Stomach smooth muscle (tissue), 2 donors: ENCODE data around the gene ZMPSTE24.

Experiments
- H3K27ac ChIP-seq: one replicate; pipeline ENCODE4 v1.7.0; 2013; ENCODE audit warnings: mild to moderate bottlenecking, low read length, inconsistent platforms
- H3K27me3 ChIP-seq, 2 donors: one replicate each; pipeline ENCODE4 v1.7.0; 2013; ENCODE audit warnings: low read length in 2 of 2; ENCODE audit not compliant: insufficient read depth in 2 of 2, control insufficient read depth in 1 of 2
- H3K36me3 ChIP-seq, 2 donors: one replicate each; pipeline ENCODE4 v1.7.0; 2013; ENCODE audit warnings: low read length in 2 of 2; ENCODE audit not compliant: control insufficient read depth in 2 of 2, insufficient read depth in 2 of 2
- H3K4me1 ChIP-seq: one replicate; pipeline ENCODE4 v1.7.0; 2013; ENCODE audit warnings: low read length; ENCODE audit not compliant: control insufficient read depth, insufficient read depth
- H3K4me3 ChIP-seq, 2 donors: one replicate each; pipeline ENCODE4 v1.7.0; 2013; ENCODE audit warnings: low read length in 2 of 2
- H3K9ac ChIP-seq, 2 donors: one replicate each; pipeline ENCODE4 v1.7.0; 2013; ENCODE audit warnings: low read length in 2 of 2, mild to moderate bottlenecking in 1 of 2
- H3K9me3 ChIP-seq, 2 donors: one replicate each; pipeline ENCODE4 v1.7.0; 2013; ENCODE audit warnings: low read length in 2 of 2; ENCODE audit not compliant: control insufficient read depth in 2 of 2
- donor health status: healthy.
- donor health status: Pancreatic carcinoma.

Gene ZMPSTE24

DNA sequence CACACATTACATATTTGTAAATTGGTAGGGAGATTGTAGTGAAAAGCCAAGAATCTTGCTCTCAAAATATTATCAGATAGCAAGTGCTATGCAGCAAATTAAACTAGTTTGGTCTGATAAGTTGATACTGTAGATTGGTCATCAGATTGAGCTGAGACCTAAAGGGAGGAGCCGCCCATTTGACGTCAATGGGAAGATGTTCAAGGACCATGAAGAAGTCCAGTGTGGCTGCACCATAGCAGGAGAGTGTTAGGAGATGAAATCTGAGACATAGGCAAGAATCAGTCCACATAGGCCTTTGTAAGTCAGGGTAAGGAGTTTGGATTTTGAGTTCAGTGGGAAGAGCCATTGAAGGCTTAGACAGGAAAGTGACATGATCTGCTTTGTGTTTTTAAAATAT lies 16.3 kb downstream of the ZMPSTE24 start:
- no peak overlapping the region for H3K4me3 ChIP-seq
- H3K27me3 ChIP-seq, result no peaks in the 10 kb centered on the region
- H3K4me1 ChIP-seq, result no peaks in the 10 kb centered on the region
- peaks cover 30 to 35% of the 10 kb centered on the region in 2 donors for H3K36me3 ChIP-seq
- no peaks in the 10 kb centered on the region for H3K9me3 ChIP-seq
- H3K27ac ChIP-seq, result no peak overlapping the region
- no peak overlapping the region for H3K9ac ChIP-seq

DNA sequence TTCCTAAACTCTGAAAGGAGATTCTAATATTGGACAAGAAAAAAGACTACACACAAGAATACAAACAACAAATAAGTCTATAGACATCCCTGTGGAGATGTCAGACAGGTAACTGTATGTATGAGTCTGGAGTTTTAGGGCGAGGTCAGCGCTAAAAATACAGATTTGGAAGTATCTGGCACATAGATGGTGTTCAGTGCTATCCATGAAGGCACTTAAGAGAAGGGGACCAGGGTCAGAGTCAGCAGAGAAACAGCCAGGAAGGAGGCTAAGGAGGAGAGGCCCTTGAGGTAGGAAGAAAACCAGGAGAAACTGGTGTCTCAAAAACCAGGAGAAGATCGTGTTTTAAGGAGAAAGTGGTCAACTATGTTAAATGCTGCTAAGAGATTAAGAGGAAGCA lies 18.1 kb downstream of the ZMPSTE24 start:
- H3K4me3 ChIP-seq, result no peak overlapping the region
- H3K36me3 ChIP-seq, result peaks cover 24 to 33% of the 10 kb centered on the region in 2 donors
- no peak overlapping the region for H3K27ac ChIP-seq
- no peak overlapping the region for H3K9ac ChIP-seq
- H3K9me3 ChIP-seq, result no peaks in the 10 kb centered on the region
- no peaks in the 10 kb centered on the region for H3K4me1 ChIP-seq
- no peaks in the 10 kb centered on the region for H3K27me3 ChIP-seq

DNA sequence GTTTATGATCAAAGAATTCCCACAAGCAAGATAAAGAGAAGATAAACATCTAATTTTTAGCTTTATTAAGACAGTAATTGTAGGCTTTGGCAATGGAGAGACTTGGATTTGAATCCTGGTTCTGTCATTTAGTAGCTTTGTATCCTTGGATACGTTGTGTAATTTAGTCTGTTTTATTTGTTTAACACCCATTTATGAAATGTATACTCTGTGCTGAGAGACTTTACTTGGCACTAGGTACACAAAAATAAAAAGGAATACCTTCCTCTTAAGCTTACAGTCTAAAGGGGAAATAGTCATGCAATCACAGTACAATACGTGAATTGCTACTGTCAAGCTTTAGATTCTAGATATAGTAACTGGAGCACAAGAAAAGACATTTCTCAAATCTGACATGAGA lies 23.8 kb downstream of the ZMPSTE24 start:
- Histone ChIP-seq H3K36me3 (peaks cover 7 to 14% of the 10 kb centered on the region in 2 donors), H3K27me3 (no peaks in the 10 kb centered on the region), H3K9me3 (no peaks in the 10 kb centered on the region), H3K9ac (no peak overlapping the region), H3K27ac (no peak overlapping the region), H3K4me1 (no peaks in the 10 kb centered on the region), H3K4me3 (no peak overlapping the region)

DNA sequence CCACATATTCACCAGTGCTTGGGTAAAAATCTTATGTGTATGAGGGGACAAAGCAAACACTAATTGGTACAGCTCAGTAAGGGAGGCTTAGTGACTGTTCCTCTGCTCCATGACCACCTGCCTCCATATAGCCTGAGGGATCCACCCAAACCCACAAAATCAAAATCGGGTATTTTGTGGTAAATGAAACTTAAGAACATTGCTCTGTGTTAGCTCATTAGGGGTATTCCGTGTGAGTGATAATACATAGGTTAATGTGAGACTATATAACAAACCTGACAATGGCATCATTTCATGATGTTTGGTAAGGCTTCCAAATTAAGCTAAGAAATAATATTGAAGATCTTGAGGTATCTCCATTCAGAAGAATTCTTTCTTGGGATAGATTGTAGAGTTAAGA lies 33.3 kb downstream of the ZMPSTE24 start:
- H3K4me3 ChIP-seq, result no peak overlapping the region
- H3K9me3 ChIP-seq, result no peaks in the 10 kb centered on the region
- no peaks in the 10 kb centered on the region for H3K27me3 ChIP-seq
- peaks cover 33 to 38% of the 10 kb centered on the region in 2 donors for H3K36me3 ChIP-seq
- H3K4me1 ChIP-seq, result no peaks in the 10 kb centered on the region
- H3K27ac ChIP-seq, result no peak overlapping the region
- H3K9ac ChIP-seq, result no peak overlapping the region

DNA sequence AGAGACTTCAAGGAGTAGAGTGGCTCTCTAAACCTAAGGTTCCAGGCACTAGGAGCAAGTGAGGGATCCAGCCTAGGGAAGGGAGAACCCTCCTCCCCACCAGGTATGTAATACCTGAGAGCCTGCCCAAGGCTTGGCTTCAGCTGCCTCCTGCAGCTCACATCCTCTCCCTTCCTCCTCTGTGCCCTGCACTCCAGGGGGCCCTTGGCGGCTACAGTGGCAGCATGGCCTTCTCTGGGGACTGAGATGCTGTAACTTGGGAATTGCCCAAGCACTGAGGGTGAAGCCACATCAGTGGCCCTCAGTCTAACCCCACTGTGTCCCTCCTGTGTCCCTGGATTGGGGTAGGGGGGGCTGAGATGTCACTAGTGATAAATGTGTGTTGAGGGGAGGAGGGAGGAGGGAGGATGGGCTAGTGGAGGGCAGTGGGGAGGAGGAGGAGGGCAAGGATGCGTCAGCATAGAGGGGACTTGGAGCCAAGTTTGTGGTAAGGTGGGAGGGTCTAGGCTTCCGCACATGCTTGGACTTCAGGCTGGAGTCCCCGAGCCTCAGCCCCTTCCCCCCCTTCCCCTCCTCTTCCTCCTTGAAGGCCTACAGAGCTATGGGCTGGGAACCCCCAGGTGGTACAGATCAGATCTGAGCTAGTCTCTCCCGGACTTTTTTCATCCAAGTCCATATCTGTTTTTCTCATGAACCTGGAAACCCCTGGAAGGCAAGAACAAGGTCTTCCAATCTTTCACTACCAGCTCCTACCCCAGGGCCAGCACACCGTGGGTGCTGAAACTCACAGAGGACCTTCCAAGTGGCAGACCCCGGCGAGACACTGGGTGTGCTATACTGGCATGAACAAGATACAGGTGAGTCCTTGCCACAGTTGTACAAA lies 41.6 kb downstream of the ZMPSTE24 start:
- Histone ChIP-seq H3K4me1 (no peaks in the 10 kb centered on the region), H3K9ac (no peak overlapping the region), H3K27me3 (no peaks in the 10 kb centered on the region), H3K36me3 (peaks cover 0 to 2% of the 10 kb centered on the region in 2 donors), H3K27ac (no peak overlapping the region), H3K4me3 (no peak overlapping the region), H3K9me3 (no peaks in the 10 kb centered on the region)

DNA sequence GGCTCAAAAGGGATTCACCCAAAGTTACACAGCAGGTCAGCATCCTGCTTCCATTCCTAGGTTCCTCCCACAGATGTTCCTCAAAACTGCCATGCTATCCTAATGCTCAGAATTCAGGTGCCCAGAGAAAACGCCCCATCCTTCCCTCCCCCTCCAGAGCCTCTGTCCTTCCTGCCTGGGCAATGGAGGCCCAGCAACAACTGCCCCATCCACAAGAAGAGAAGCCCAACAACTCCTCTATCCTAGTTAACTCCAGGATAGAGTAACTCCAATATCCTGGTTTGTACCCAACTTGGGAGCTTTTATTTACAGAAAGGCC lies 42.2 kb downstream of the ZMPSTE24 start:
- no peak overlapping the region for H3K27ac ChIP-seq
- no peaks in the 10 kb centered on the region for H3K36me3 ChIP-seq
- no peaks in the 10 kb centered on the region for H3K27me3 ChIP-seq
- no peaks in the 10 kb centered on the region for H3K9me3 ChIP-seq
- H3K4me1 ChIP-seq, result no peaks in the 10 kb centered on the region
- H3K4me3 ChIP-seq, result no peak overlapping the region
- H3K9ac ChIP-seq, result no peak overlapping the region

DNA sequence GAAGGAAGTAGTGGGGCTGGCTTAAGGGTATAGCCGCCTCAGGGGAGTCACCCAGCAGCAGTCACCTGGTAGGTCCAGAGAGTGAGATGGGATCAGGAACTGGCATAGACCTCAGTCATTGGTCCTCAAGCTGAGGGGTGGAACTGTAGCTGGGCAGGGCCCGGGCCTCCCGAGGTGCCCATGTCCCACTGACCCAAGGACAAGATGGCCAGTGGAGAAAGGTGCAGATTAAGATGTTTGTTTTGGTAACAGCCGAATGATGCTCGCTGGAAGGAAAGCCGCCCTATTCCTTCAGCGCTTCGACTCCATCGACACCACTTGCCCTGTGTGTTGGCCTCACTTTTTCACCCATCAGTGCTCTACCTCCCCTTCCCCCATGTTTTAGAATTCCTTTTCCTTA lies 42.6 kb downstream of the ZMPSTE24 start:
- H3K27ac ChIP-seq, result no peak overlapping the region
- no peak overlapping the region for H3K9ac ChIP-seq
- H3K27me3 ChIP-seq, result no peaks in the 10 kb centered on the region
- H3K4me1 ChIP-seq, result no peaks in the 10 kb centered on the region
- no peak overlapping the region for H3K4me3 ChIP-seq
- no peaks in the 10 kb centered on the region for H3K9me3 ChIP-seq
- H3K36me3 ChIP-seq, result no peaks in the 10 kb centered on the region

DNA sequence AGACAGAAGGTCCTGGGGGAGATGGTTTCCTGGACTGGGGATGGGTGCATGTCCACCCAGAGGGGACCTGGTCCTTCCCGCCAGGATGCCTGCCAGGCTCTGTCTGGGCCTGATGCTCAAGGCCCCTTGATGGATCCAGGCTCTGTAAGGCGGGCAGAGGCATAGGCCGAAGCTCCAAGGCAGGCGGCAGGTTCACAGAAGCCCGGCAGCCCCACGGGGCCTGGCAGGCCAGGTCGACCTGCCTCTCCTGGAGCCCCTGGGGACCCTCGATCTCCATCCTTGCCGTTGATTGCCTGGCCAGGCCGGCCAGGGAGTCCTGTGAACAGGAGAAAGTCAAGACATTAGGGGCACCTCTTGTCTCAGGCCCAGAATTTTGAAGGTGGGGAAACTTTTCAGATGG lies 43.0 kb downstream of the ZMPSTE24 start:
- no peaks in the 10 kb centered on the region for H3K4me1 ChIP-seq
- no peaks in the 10 kb centered on the region for H3K9me3 ChIP-seq
- no peak overlapping the region for H3K4me3 ChIP-seq
- no peak overlapping the region for H3K9ac ChIP-seq
- H3K27me3 ChIP-seq, result no peaks in the 10 kb centered on the region
- no peak overlapping the region for H3K27ac ChIP-seq
- no peaks in the 10 kb centered on the region for H3K36me3 ChIP-seq

DNA sequence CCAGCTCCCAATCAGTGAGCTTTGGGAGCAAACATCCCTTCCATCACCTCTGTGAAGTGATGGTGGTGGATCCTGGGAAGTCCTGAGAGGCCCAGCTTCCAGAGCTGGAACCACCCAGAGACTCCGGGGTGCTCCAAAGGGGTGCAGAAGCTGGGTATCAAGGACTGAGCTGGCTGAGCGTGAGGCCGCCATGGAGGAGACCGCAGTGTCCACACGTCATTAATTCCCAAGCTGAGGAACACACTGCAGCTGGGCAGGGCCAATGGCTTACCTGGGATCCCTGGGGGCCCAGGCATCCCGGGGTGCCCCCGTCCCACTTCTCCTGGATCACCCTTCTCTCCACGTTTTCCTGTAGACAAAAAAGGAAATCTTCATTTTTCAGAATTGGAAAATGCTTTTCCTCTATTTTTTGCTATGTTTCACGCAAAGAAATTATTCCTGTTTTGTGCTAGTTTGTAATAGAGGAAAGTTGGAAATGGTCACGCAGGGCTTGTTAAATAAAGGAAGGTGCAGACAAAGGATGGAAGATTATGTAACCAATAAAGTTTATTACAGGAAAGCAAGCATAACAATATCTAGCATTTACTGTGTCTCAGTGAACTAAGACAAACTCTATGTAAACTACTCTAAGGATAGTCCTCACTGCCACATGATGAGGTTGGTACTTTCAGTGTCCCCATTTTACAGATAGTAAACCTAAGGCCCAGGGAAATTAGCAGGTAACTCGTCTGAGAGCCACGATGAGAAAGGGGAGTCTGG lies 43.7 kb downstream of the ZMPSTE24 start:
- no peaks in the 10 kb centered on the region for H3K27me3 ChIP-seq
- no peaks in the 10 kb centered on the region for H3K36me3 ChIP-seq
- H3K9me3 ChIP-seq, result no peaks in the 10 kb centered on the region
- H3K4me3 ChIP-seq, result no peak overlapping the region
- H3K27ac ChIP-seq, result no peak overlapping the region
- no peaks in the 10 kb centered on the region for H3K4me1 ChIP-seq
- no peak overlapping the region for H3K9ac ChIP-seq

DNA sequence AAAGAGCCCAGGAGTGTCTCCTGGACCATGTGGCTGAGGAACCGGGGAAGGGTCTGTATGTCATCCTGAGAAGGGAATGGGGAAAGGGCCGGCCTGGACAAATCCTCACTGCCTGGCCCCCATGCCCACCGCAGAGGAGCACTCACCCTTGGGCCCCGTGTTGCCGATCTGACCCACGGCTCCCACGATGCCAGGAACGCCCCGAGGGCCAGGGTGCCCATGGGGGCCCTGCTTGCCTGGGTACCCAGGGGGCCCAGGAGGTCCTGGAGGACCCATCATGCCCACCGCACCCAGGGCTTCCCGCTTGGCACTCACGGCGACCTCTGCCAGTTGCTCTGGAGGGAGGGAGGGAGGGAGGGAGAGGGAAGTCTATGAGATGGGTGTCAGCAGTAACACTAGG lies 44.4 kb downstream of the ZMPSTE24 start:
- no peaks in the 10 kb centered on the region for H3K27me3 ChIP-seq
- no peak overlapping the region for H3K27ac ChIP-seq
- H3K9ac ChIP-seq, result no peak overlapping the region
- H3K9me3 ChIP-seq, result no peaks in the 10 kb centered on the region
- no peaks in the 10 kb centered on the region for H3K36me3 ChIP-seq
- H3K4me1 ChIP-seq, result no peaks in the 10 kb centered on the region
- no peak overlapping the region for H3K4me3 ChIP-seq
